Measurements from ENCODE around the gene ABHD17C.

DNA sequence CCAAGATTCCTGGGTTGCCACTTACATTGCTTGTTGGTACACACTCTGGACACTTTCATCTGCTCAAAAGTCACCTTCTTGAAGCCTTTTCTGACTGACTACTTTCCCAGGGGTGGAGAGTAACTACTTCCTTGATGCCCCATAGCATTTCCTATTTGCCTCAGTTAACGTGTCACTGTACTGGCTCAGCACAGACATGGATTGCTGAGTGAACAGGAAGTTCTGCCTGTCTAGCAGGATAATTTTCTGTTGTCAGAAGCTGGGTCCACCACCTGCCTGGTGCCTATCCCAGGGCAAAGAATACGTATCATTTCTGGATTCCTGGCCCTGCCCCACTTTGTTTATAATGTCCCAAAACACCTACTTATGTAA, 15.3 kb upstream of the ABHD17C start:
- TF ChIP-seq, protein P1, sequence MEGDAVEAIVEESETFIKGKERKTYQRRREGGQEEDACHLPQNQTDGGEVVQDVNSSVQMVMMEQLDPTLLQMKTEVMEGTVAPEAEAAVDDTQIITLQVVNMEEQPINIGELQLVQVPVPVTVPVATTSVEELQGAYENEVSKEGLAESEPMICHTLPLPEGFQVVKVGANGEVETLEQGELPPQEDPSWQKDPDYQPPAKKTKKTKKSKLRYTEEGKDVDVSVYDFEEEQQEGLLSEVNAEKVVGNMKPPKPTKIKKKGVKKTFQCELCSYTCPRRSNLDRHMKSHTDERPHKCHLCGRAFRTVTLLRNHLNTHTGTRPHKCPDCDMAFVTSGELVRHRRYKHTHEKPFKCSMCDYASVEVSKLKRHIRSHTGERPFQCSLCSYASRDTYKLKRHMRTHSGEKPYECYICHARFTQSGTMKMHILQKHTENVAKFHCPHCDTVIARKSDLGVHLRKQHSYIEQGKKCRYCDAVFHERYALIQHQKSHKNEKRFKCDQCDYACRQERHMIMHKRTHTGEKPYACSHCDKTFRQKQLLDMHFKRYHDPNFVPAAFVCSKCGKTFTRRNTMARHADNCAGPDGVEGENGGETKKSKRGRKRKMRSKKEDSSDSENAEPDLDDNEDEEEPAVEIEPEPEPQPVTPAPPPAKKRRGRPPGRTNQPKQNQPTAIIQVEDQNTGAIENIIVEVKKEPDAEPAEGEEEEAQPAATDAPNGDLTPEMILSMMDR (optimal IDR thresholded peaks at IDR 0.05 in 1 of 3, IDR thresholded peaks at IDR 0.05 in 1 of 3, conservative IDR thresholded peaks at IDR 0.05 in 1 of 3; ENCODE audit: extremely low read depth in 1 of 3, insufficient read depth in 2 of 3, low read length in 3 of 3), result no peak
- no peak for TF ChIP-seq EZH2 (IDR thresholded peaks at IDR 0.05; ENCODE audit: low read length)

Data from keratinocyte (primary cell).